HG02840 (cell line): Measurements from ENCODE around the gene NOC2L.
A peak's percentile ranks its signal among the peaks of the same experiment; 100 is the strongest.
"Not testable (repeated sequence)": the region's sequence is repeated elsewhere in the genome, so short reads cannot be mapped to it uniquely, and the experiment has no call there.

Source experiments
- ATAC-seq: cut with Tn5 transposase; IDR thresholded peaks from one replicate; pipeline ENCODE4 v1.9.1; 2021; ENCODE audit warnings: mild to moderate bottlenecking, moderate library complexity, moderate number of reproducible peaks; ENCODE audit not compliant: unreplicated experiment, low FRiP score

Gene NOC2L

GRCh38 chr1:907611-908451, 51.2 kb downstream of the NOC2L start:
- no peak for ATAC-seq

- no peak for ATAC-seq
These were observed 52.2 kb downstream of the NOC2L start for GRCh38 chr1:906600-907420.

GRCh38 chr1:905811-906599, 53.1 kb downstream of the NOC2L start:
- no peak for ATAC-seq

GRCh38 chr1:905071-905749, 53.8 kb downstream of the NOC2L start:
- ATAC-seq, result no peak

GRCh38 chr1:904310-904950, 54.6 kb downstream of the NOC2L start:
- peak; percentile 61 for ATAC-seq

- ATAC-seq, result no peak
These were observed 55.3 kb downstream of the NOC2L start for GRCh38 chr1:903721-904271.

- ATAC-seq, result no peak
These were observed 55.8 kb downstream of the NOC2L start for GRCh38 chr1:903305-903704.

- ATAC-seq, result no peak
These were observed 56.3 kb downstream of the NOC2L start for GRCh38 chr1:902802-903201.

- no peak for ATAC-seq
These were observed 57.8 kb downstream of the NOC2L start for GRCh38 chr1:901108-901859.

GRCh38 chr1:899636-900317, 59.3 kb downstream of the NOC2L start:
- no peak for ATAC-seq

GRCh38 chr1:897951-898350, 61.1 kb downstream of the NOC2L start:
- not testable (repeated sequence) for ATAC-seq

GRCh38 chr1:897226-897625, 61.8 kb downstream of the NOC2L start:
- no peak for ATAC-seq
